GM12865 (cell line): ENCODE data around the gene PDE8A.
"Not testable (repeated sequence)": the region's sequence is repeated elsewhere in the genome, so short reads cannot be mapped to it uniquely, and the experiment has no call there.

Experiments
- DNase-seq: peaks from one replicate; pipeline ENCODE4 v3.0.0; 2010; ENCODE audit warnings: low read depth
- H3K4me3 ChIP-seq: 2 replicates; pipeline ENCODE4 v1.5.1; 2011; ENCODE audit warnings: mild to moderate bottlenecking, low read depth, low read length, control low read depth
- TF ChIP-seq, protein P1 (sequence below): IDR thresholded peaks from 2 replicates; pipeline ENCODE4 v1.5.1; 2011; ENCODE audit warnings: low read length, control low read depth, low read depth, inconsistent platforms; ENCODE audit not compliant: insufficient read depth; ENCODE audit errors: missing control alignments

Gene PDE8A

DNA sequence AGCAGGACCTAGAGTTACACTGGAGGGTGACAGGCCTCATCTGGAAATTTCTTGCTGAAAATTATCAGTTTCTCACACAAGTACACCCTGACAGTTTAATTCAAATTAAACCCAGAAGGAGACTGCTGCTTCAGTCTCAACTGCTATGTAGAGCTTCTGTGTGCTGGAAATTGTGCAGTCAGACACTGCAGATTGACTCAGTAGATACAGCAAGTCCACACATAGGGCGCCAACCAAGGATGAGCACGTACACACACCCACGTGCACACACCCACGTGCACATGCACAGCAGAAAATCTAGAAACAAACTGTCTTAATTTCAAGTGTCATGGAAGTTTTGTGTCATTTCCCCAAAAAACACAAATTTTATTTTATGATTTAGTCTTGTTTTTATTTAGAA, 192.9 kb downstream of the PDE8A start:
- TF ChIP-seq, protein P1, sequence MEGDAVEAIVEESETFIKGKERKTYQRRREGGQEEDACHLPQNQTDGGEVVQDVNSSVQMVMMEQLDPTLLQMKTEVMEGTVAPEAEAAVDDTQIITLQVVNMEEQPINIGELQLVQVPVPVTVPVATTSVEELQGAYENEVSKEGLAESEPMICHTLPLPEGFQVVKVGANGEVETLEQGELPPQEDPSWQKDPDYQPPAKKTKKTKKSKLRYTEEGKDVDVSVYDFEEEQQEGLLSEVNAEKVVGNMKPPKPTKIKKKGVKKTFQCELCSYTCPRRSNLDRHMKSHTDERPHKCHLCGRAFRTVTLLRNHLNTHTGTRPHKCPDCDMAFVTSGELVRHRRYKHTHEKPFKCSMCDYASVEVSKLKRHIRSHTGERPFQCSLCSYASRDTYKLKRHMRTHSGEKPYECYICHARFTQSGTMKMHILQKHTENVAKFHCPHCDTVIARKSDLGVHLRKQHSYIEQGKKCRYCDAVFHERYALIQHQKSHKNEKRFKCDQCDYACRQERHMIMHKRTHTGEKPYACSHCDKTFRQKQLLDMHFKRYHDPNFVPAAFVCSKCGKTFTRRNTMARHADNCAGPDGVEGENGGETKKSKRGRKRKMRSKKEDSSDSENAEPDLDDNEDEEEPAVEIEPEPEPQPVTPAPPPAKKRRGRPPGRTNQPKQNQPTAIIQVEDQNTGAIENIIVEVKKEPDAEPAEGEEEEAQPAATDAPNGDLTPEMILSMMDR, result no peak
- H3K4me3 ChIP-seq, result no peak overlapping the region
- DNase-seq, result no peak

DNA sequence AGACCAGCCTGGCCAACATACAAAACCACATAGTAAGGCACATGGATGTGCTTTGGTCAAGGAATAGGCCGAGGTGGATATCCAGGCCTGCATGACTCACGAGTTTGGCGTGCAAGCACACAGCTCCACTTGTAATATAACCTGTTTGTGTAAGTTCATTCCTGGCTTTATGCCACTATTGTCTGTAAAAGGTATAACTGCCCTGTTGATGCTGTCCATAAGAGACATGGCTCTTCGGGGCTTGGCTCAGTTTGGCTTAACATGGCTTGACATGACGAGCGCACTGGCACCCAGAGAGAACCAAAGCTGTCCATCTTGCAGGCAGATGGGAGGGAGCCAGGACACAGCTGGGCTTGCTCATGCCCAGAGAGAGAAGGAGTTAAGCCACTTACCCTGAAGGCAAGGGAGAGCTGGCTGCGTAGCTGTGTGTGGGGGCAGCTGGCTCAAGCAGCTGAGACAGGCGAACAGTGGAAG, 195.4 kb downstream of the PDE8A start:
- not testable (repeated sequence) for DNase-seq, H3K4me3 ChIP-seq

DNA sequence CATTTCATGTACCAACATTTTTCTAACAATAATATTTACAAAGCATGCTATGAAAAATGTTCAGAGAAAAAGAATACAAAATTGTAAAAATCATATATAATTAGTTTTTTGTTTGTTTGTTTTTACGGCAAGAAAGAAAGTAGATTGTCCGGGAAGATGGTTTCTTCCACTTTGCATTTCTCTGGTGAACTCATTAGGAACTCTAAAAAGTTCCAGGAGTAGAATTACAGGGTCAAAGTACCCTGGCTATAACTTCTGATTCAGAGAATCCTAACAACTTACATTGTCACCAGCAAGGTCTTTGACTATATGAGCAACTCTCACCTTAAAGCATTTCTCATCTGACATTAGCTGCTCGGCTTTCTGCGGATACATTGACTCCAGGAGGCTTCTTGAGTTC, 196.7 kb downstream of the PDE8A start:
- no peak for DNase-seq
- TF ChIP-seq, protein P1, result no peak

DNA sequence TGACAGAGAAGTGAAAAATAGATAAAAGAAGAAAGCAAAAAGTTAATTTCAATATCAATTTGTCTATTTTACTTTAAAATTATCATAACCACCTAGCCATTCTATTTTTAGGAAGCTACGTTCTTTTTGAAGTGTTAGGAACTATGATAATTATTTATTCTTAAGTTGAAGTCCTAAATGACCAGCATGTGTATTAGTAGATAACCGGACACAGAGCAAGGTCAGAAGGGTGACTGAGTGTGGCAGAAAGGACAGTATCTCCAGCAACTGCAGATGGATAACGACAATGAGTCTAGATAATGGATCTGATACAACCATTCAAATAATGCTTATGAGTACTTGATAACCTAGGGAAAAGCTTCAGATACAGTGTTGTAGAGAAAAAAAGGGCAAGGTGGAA, 198.0 kb downstream of the PDE8A start:
- no peak overlapping the region for H3K4me3 ChIP-seq
- TF ChIP-seq, protein P1, result no peak
- no peak for DNase-seq

More for the DNA sequence above, 196.7 kb downstream of the PDE8A start:
- H3K4me3 ChIP-seq, result no peak overlapping the region

DNA sequence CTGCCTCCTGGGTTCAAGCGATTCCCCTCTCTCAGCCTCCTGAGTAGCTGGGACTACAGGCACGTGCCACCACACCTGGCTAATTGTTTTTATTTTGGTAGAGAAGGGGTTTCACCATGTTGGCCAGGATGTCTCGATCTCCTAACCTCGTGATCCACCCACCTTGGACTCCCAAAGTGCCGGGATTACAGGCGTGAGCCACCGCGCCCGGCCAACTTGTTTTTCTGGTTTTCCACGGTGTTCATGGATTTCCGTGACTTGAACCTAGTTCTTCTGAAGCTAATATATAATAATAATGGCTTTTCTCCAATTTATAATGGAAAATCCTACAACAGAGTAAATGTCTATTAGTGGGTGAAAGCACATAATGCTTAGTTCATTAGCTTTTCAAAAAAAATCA, 203.7 kb downstream of the PDE8A start:
- DNase-seq, H3K4me3 ChIP-seq: not testable (repeated sequence)

DNA sequence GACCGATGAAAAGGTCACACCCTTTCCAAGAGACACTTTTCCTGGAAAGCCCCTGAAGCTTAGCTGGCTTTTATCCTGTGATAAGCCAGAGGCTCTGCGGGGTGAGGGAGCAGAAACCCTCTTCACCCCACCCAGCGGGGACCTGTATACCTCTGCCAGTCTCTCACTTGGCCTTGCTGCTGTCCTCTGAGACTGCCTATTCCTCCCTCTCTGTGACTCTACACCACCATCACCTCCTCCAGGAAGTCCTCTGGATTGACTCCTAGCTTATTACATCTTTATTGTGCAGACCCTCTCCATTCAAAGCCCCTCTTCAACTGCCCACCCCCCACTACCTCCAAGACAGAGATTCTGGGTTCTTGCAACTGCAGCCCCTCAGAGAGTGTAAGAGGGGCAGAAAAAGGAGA, 206.5 kb downstream of the PDE8A start:
- not testable (repeated sequence) for DNase-seq, H3K4me3 ChIP-seq
